ENCODE results near the gene EFNB2.

- TF ChIP-seq CTCF (IDR thresholded peaks at IDR 0.05) = no peak
- TF ChIP-seq ATF6 (CRISPR knock-in tag; IDR thresholded peaks at IDR 0.05) = no peak
- no peak for TF ChIP-seq RORB (CRISPR knock-in tag; IDR thresholded peaks at IDR 0.05)
- no peak for TF ChIP-seq NR1H2 (CRISPR knock-in tag; IDR thresholded peaks at IDR 0.05)
- no peak for TF ChIP-seq FOXK1 (CRISPR knock-in tag; IDR thresholded peaks at IDR 0.05)
- no peak for TF ChIP-seq EMX1 (CRISPR knock-in tag; IDR thresholded peaks at IDR 0.05)
- TF ChIP-seq TCF7 (CRISPR knock-in tag; IDR thresholded peaks at IDR 0.05; ENCODE audit: low read depth) = no peak
- TF ChIP-seq ZSCAN18 (CRISPR knock-in tag; IDR thresholded peaks at IDR 0.05) = no peak
- TF ChIP-seq ZNF219 (CRISPR knock-in tag; IDR thresholded peaks at IDR 0.05; ENCODE audit: borderline replicate concordance) = no peak
- TF ChIP-seq ERG (CRISPR knock-in tag; IDR thresholded peaks at IDR 0.05) = no peak
- TF ChIP-seq CBFB (CRISPR knock-in tag; IDR thresholded peaks at IDR 0.05; ENCODE audit: low read depth) = no peak
Observed at GRCh38 chr13:106581225-106581624, 45.8 kb upstream of the EFNB2 start.

Data from WTC11 (cell line).